HCT116 (cell line): ENCODE results near the gene GPR173.
A peak's percentile ranks its signal among the peaks of the same experiment; 100 is the strongest.

Experiments used
- CEBPB ChIP-seq: IDR thresholded peaks from 2 replicates; pipeline ENCODE4 v1.6.1; 2012; ENCODE audit warnings: low read depth
- CTCF ChIP-seq, 3 experiments: fragments of 200-600 bp in 1 of 3; sonication (generic) in 1 of 3; IDR thresholded peaks in 2 of 3; conservative IDR thresholded peaks in 1 of 3; 2 replicates each; pipeline ENCODE4 v1.5.1; 2012 to 2017; ENCODE audit warnings: low read depth in 2 of 3, low read length in 2 of 3, antibody characterized with exemption in 1 of 3, borderline replicate concordance in 1 of 3, control low read depth in 1 of 3, mild to moderate bottlenecking in 1 of 3, mixed read lengths in 1 of 3, mixed run types in 1 of 3, moderate library complexity in 1 of 3; ENCODE audit not compliant: insufficient read depth in 1 of 3
- EZH2 ChIP-seq: fragments of 200-600 bp; sonication (generic); IDR thresholded peaks from 2 replicates; pipeline ENCODE4 v1.6.1; 2017; ENCODE audit warnings: antibody characterized with exemption, mixed run types
- POLR2A ChIP-seq: IDR thresholded peaks from 2 replicates; pipeline ENCODE4 v1.7.0; 2011; ENCODE audit warnings: borderline replicate concordance; ENCODE audit not compliant: insufficient read depth, insufficient read length; ENCODE audit errors: extremely low read depth
- POLR2AphosphoS5 ChIP-seq: IDR thresholded peaks from 2 replicates; pipeline ENCODE4 v1.6.1; 2011; ENCODE audit warnings: mild to moderate bottlenecking, low read depth, low read length, moderate library complexity
- RAD21 ChIP-seq: IDR thresholded peaks from 2 replicates; pipeline ENCODE4 v1.6.1; 2012; ENCODE audit warnings: low read depth, mild to moderate bottlenecking
- SP1 ChIP-seq: IDR thresholded peaks from 2 replicates; pipeline ENCODE4 v1.6.1; 2012; ENCODE audit warnings: low read depth
- ZFX ChIP-seq: fragments of 450-650 bp; IDR thresholded peaks from 2 replicates; pipeline ENCODE4 v1.6.1; 2017
- ZNF274 ChIP-seq: fragments of 200-500 bp; sonication (Bioruptor generic); IDR thresholded peaks from 2 replicates; pipeline ENCODE4 v1.6.1; 2014; ENCODE audit warnings: mild to moderate bottlenecking, low read depth, low read length, inconsistent platforms
- TF ChIP-seq, protein P1 (sequence below): IDR thresholded peaks from 2 replicates; pipeline ENCODE4 v1.6.1; 2012; ENCODE audit warnings: low read depth
- TF ChIP-seq, protein P2 (sequence below): IDR thresholded peaks from 2 replicates; pipeline ENCODE4 v1.6.1; 2012

DNA sequence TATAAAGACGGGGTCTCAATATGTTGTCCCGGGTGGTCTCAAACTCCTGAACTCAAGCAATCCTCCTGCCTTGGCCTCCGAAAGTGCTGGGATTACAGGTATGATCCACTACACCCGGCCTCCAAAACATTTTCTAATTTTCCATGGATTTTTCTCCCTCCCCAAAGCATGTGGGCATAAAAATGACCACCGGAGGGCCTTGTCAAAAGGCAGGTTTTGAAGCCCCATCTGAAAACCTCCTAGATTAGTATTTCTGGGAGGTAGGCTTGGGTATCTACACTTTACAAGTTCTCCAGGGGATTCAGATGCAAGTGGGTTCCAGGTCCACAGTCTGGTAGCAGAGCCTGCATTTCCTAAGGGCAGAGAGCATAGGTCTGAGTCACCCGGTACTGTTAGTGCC is 1.4 kb upstream of the GPR173 start:
- TF ChIP-seq CTCF (IDR thresholded peaks at IDR 0.05 in 2 of 3, conservative IDR thresholded peaks at IDR 0.05 in 1 of 3; ENCODE audit: borderline replicate concordance in 1 of 3, insufficient read depth in 1 of 3, low read depth in 2 of 3, low read length in 2 of 3) (peak; percentile 2 to 36 (median 27); a peak in 2 of 6 replicates), POLR2AphosphoS5 (no peak), POLR2A (no peak), CEBPB (no peak), RAD21 (no peak), SP1 (no peak), EZH2 (no peak), ZFX (no peak), ZNF274 (no peak)
- TF ChIP-seq, protein P1, sequence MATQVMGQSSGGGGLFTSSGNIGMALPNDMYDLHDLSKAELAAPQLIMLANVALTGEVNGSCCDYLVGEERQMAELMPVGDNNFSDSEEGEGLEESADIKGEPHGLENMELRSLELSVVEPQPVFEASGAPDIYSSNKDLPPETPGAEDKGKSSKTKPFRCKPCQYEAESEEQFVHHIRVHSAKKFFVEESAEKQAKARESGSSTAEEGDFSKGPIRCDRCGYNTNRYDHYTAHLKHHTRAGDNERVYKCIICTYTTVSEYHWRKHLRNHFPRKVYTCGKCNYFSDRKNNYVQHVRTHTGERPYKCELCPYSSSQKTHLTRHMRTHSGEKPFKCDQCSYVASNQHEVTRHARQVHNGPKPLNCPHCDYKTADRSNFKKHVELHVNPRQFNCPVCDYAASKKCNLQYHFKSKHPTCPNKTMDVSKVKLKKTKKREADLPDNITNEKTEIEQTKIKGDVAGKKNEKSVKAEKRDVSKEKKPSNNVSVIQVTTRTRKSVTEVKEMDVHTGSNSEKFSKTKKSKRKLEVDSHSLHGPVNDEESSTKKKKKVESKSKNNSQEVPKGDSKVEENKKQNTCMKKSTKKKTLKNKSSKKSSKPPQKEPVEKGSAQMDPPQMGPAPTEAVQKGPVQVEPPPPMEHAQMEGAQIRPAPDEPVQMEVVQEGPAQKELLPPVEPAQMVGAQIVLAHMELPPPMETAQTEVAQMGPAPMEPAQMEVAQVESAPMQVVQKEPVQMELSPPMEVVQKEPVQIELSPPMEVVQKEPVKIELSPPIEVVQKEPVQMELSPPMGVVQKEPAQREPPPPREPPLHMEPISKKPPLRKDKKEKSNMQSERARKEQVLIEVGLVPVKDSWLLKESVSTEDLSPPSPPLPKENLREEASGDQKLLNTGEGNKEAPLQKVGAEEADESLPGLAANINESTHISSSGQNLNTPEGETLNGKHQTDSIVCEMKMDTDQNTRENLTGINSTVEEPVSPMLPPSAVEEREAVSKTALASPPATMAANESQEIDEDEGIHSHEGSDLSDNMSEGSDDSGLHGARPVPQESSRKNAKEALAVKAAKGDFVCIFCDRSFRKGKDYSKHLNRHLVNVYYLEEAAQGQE: no peak
- TF ChIP-seq, protein P2, sequence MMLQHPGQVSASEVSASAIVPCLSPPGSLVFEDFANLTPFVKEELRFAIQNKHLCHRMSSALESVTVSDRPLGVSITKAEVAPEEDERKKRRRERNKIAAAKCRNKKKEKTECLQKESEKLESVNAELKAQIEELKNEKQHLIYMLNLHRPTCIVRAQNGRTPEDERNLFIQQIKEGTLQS: no peak
